HG03103 (cell line): Measurements from ENCODE around the gene MFSD6L.

Source experiments
- ATAC-seq: cut with Tn5 transposase; IDR thresholded peaks from one replicate; pipeline ENCODE4 v1.9.1; 2021; ENCODE audit warnings: low read depth; ENCODE audit not compliant: unreplicated experiment

Gene MFSD6L

DNA sequence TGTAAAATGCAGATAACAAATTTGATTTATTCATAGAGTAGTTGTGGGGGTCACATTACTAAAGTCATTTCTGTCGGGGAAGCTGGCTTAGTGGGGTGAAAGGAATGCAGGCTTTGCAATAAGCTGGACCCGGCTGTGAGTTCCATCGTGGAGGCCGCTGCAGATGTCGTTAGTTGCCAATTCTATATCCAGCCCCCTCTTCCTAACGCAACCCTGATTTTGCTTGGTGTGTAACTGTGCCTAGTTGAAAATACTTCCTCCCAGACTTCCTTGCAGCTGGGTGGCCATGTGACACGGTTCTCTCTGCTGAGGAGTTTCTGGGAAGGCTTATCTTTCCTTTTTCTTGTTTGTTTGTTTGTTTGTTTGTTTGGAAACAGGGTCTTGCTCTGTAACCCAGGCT is 4.5 kb downstream of the MFSD6L start:
- no peak for ATAC-seq

- no peak for ATAC-seq
Measured at GRCh38 chr17:8793649-8794048, 5.5 kb downstream of the MFSD6L start.

GRCh38 chr17:8792646-8793045 is 6.5 kb downstream of the MFSD6L start:
- no peak for ATAC-seq

- no peak for ATAC-seq
Measured at GRCh38 chr17:8791910-8792270, 7.3 kb downstream of the MFSD6L start.

DNA sequence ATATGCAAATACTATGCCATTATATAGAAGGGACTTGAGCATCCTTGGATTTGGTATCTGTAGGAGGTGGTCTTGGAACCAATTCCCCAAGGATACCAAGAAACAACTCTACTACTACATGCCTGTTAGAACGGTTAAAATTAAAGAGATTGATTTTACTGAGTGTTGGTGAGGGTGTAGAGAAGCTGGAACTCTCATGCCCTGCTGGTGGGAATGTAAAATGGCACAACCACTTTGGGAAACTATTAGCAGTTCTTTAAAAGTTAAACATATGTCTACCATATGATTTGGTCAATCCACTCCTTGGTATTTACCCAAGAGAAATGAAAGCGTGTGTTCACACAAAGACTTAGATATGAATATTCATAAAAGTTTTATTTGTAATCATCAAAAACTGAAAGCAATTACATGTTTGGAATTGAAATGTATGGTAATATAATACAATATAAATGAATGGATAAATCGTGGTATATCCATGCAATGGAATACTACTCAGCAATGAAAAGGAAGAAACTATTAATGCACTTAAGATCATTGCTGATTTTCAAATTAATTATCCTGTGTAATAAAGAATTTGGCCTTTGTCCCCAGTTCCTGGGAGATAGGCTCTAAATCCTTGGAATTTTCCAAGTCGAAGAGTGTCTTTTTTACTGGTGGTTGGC is 7.8 kb downstream of the MFSD6L start:
- no peak for ATAC-seq

DNA sequence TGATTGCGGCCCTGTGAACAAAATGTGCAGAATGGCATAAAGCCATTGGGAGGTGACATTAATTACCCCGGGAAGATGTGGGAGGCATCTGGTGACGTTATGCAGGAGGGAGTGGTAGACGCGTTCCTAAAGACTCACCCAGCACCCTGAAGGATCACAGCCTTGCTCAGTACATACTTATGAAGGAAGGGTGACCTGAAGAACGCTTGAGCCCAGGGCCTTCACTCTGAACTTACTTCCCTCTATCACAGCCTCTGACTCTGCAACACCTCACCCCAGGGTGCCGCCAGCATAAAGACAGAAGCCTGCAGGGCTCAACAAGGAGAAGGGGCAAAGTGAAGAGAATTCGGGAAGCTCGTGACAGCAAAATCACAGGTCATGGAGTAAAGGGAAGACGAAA is 9.4 kb downstream of the MFSD6L start:
- ATAC-seq, result no peak

- no peak for ATAC-seq
Measured at GRCh38 chr17:8788998-8789397, 10.2 kb downstream of the MFSD6L start.

DNA sequence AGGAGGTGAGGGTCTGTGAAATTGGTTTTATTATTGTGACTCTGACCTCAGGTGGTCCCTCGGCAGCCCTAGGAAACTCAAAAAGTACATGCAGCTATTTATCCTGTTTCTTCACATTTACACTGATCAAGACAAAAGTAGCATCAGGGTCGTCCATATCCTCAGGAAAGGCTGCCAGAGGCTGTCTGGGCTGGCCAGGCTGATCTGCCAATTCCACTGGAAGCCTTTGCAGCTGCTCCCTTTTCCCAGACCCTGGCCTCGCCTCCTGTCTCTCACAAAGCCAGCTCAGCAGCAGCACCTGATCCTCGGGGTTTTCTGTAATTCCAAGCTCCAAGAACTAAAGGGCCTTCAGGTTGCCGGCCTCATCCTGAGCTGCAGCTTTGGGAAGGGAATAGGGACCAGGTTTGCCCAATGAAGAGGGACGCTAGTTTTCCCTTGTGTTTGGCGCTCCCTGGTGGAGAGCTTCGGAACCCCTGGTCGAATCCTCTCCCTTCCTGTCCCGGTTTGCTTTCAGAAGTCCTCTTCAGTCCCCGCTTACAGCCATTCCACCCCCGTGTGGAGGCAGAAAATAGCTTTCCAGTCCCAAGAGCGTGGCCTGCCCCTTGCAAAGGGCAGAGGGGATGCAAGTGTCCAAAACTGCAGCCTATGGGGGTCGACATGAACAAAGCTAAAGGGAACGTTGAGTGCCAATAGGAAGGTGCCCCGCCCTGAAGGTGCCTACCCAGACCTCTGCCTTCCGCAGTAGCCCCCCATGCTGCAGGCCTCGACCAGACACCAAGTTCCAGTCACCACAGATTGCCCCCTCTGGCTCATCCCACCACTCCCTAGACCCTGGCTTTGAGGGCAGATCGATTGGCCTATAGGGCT is 13.4 kb downstream of the MFSD6L start:
- no peak for ATAC-seq

DNA sequence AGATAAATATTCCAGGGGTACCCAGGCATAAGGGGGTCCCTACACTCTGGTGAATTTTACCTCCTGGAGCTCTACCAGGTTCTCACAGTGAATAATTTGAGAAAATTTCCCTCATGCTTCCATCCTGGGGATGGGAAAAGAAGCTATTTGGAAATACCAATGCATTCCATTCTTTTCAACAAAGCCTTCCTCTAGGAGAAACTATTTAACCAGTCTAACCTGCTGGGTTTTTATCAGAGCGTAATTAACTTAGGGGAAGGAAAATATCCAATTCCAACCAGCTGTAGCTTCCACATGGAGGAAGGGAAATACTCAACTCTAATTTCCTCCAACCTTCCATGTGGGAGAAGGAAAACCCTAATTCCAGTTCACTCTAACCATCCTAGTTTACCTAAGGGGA is 17.0 kb downstream of the MFSD6L start:
- no peak for ATAC-seq

- ATAC-seq, result no peak
Measured at GRCh38 chr17:8781776-8782175, 17.4 kb downstream of the MFSD6L start.

GRCh38 chr17:8776881-8777280 is 22.3 kb downstream of the MFSD6L start:
- no peak for ATAC-seq

DNA sequence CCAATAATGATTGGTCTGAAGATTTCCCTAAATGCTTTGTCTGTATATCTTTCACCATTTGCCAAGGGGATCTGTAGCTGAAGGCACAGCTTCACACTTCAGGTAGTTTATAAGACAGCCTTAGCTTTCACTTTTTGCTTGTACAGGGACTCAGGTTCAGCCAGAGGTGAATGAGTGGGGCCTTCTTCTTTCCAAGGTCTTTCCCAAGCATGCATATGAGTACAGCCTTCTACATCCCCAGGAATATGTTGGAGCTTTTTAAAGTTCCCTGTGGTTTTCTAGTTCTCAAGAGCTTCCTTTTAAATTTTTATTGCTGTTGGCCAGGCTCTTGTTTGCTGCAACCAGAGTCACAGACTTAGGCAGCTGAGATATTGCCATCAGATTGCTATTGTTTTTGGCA is 22.9 kb downstream of the MFSD6L start:
- no peak for ATAC-seq

GRCh38 chr17:8766731-8767130 is 32.4 kb downstream of the MFSD6L start:
- no peak for ATAC-seq

DNA sequence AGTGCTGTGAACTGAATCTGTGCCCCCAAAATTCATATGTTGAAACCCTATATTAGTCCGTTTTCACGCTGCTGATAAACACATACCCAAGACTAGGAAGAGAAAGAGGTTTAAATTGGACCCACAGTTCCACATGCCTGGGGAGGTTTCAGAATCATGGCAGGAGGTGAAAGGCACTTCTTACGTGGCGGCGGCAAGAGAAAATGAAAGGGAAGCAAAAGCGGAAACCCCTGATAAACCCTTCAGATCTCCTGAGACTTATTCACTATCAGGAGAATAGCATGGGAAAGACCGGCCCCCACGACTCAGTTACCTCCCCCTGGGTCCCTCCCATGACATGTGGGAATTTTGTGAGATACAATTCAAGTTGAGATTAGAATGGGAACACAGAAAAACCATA is 37.2 kb downstream of the MFSD6L start:
- ATAC-seq, result no peak

DNA sequence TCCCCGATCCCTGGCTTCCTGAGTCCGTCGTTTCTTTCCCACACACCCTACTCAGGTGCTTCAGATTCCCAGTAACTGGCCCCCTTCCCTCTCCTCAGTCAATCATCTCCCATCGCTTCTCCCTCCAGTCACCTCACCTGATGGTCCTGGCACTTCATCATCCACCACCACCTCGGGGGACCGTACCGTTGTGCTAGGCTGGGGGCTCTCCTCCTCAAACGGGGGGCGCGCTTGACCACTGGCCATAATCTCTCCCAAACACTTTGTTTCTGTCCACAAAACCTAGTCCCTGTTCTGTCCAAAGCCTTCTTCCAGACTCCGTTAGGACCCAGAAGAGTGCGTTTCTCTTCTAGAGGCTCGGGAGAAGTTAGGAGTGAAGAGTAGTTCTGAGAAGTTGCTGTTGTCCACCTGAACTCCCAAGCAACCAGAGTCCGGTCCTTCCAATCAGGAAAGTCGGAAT is 41.0 kb downstream of the MFSD6L start, which contains the start of gene SPDYE4:
SPDYE4 (minus strand) TSS at position 410 of the 460 bp plus-strand sequence; CDS start at position 246, 164 bp downstream.
- ATAC-seq, result no peak

GRCh38 chr17:8757189-8757588 is 42.0 kb downstream of the MFSD6L start:
- ATAC-seq, result no peak

GRCh38 chr17:8755590-8756255 is 43.4 kb downstream of the MFSD6L start:
- ATAC-seq, result no peak

GRCh38 chr17:8754890-8755289 is 44.3 kb downstream of the MFSD6L start:
- no peak for ATAC-seq

DNA sequence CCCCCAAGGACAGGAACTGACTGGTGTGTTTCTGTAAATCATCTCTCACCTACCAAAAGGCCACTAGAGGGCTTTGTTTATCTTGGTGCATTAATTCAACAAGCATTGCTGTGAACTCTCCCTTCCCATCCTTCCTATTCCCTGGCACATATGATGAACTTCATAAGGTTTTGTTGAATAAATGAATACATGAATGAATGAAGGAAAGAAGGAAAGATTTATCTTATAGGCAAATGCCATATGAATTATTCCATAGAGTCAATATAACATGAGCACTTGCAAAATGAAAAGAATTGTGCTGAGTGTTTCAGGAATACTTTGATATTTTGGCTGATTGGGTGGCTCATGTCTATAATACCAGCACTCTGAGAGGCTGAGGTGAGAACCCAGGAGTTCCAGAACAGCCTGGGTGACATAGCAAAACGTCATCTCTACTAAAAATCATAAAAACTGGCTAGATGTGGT is 45.2 kb downstream of the MFSD6L start:
- no peak for ATAC-seq

DNA sequence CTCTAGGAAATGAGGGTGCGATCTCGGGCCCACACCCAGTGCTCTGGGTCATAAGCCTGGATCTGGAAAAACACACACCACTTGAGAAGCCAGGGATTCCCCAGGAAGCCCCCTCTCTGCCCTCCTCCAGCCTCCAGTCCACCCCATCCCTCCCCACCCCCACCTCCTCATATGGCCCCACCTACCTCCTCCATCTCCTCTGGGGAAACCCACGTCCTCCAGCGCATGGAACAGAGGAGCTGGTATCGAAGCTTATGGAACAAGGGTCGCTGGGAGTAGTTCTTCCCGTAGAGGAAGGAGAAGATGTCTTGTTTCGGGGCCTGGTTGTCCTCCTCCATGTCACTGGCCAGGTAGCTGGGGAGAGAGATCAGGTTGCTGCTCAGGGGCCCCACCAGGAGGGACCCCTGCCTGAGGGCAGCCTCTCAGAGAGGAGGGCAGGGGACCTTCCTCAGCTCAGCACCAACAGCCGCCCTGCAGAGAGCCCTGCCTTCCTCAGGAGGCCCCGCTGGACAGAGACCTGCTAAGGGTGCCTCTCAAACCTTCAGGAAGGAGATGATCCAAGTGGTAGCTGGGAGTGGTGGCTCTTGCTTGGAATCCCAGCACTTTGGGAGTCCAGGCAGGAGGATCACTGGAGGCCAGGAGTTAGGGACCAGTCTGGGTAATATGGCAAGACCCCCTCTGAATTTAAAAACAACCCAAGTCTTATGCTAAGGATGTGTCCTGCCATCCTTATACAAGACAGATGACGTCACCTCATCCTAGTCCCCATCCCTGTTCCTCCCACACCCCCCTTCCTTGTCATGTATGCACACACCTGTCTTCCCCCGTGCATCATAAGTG is 45.8 kb downstream of the MFSD6L start:
- ATAC-seq, result no peak
